HPDE6-E6E7 (cell line): ENCODE results near the gene ACSL1.
A peak's percentile ranks its signal among the peaks of the same experiment; 100 is the strongest.
"Not testable (repeated sequence)": the region's sequence is repeated elsewhere in the genome, so short reads cannot be mapped to it uniquely, and the experiment has no call there.

Experiments used
- DNase-seq: peaks from one replicate; pipeline ENCODE4 v3.0.0; 2011; ENCODE audit warnings: missing footprints; ENCODE audit errors: extremely low spot score

ACSL1 gene

DNA sequence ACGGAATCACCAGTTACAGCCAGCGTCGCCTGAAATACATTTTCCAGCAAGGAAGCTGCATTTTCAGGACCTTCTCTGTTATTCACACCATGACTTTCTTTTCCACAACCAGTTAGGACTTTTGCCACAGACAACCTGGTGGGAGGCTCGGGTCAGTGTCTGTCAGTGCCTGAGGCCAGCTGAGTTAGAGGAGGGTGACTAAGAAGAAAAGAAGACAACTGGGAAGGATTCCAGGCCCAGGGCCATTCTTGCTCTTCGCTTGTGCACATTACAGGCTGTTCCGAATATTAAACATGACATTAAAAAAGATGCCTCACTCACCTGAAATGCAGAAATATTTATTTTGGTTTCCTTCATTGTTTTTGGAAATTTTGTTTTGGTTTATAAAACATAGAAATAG lies 70.5 kb downstream of the ACSL1 start:
- DNase-seq: peak; percentile 66

DNA sequence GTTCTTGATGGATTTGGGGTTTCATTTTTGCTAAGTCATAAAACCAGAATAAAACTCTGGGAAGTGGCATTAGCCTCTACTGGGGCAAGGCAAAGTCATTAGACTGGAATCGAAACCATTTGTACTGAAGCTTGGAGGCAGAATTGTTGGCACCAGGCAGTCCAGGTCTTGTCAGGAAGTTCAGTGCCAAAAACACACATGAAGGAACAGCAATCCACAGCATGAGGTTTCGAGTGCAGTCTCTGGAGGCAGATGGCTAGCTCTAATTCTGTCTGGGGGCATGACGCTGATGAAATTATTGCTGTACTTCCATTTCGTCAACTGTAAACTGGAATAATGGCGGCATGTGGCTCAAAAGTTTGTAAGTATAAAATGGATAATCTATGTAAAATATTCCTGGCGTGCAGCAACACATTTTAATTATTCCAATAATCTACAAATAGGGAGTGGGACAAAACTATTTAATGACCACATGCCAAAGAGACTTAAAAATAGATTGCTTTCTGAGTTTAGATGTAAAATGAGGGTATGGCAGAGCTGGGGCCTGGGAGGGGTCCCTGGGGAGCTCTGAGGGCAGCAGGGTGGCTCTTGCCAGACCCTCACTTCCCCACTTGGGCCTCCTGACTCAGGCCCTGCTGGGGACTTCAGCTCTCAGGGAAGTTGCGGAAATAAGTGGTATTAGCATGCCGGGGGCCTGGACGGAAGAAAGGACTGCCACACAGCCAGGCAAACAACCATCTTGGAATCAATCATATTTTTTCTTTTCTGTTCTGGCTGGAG lies 73.1 kb downstream of the ACSL1 start:
- no peak for DNase-seq

GRCh38 chr4:184751585-184751956 lies 74.2 kb downstream of the ACSL1 start:
- DNase-seq: no peak

DNA sequence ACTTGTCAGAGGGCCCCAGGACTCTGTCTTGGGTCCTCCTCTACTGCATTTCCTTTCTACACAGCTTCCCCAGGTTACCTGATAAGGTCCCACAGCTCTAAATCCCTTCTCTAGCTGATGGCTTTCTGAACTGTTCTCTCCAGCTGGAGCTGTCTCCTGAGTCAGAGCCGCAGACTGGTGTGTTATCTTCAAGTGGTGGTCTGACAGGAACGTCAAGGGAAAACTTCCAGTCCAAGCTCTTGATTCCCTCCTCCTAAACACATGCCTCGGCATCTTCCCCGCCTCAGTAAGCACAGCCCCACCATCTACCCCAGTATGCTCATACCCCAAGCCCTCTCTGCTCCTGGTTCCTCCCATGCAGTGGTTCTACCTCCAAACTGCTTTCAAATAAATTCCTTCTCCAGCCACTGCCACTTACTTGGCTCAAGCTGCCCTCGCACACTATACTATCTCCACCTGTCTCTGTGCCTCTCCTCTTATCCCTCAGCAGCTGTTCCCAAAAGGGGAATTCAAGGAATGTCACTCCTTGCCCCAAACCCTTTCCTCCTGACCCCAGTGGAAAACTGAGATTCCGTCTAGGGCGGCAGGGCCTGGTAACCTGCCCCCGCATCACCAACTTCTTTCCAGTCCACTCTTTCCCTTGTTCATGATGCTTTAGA lies 74.7 kb downstream of the ACSL1 start:
- DNase-seq: no peak

- peak; percentile 54 for DNase-seq
Observed at GRCh38 chr4:184748251-184748652, 77.5 kb downstream of the ACSL1 start.

DNA sequence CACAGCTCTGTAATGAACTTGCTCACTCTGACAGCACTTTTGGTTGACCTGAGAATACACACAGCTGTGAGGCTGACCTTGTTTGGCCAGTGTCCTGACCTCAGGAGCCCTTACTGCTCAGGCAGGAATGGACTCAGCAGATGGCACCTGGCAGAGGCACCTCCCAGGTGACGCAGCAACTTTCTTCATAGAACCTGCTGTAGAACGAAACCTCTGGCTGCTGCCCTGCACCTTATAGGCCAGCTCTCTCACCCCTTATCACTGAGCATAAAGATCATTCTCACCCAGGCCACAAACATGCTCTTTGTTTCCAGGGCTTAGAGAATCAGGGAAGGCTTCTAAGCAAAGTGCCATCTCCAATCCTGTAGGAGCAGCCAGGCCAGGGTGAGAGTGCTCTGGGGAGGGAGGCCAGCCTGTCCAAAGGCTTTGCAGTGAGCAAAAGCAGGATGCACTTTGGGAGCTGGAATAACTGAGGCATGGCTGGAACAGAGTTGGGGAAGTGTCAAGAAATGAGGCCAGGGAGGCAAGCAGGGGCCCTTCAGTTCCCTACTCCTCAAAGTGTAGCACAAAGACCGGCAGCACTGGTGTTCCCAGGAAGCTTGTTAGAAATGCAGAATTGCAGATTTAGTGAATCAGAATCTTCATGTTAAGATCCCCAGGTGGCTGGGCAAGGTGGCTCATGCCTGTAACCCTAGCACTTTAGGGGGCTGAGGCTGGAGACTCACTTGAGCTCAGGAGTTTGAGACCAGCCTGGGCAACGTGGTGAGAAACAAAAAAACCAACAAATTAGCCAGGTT lies 78.5 kb downstream of the ACSL1 start:
- DNase-seq: no peak

- DNase-seq: peak; percentile 72
Observed at GRCh38 chr4:184745831-184746795, 79.7 kb downstream of the ACSL1 start.

GRCh38 chr4:184744236-184744635 lies 81.5 kb downstream of the ACSL1 start:
- no peak for DNase-seq

GRCh38 chr4:184743650-184744049 lies 82.1 kb downstream of the ACSL1 start:
- no peak for DNase-seq

DNA sequence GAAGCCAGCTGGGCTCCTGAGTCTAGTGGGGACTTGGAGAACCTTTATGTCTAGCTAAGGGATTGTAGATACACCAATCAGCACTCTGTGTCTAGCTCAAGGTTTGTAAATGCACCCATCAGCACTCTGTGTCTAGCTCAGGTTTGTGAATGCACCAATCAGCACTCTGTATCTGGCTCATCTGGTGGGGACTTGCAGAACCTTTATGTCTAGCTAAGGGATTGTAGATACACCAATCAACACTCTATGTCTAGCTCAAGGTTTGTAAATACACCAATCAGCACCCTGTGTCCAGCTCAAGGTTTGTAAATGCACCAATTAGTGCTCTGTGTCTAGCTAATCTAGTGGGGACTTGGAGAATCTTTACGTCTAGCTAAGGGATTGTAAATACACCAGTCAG lies 84.1 kb downstream of the ACSL1 start:
- DNase-seq: not testable (repeated sequence)

DNA sequence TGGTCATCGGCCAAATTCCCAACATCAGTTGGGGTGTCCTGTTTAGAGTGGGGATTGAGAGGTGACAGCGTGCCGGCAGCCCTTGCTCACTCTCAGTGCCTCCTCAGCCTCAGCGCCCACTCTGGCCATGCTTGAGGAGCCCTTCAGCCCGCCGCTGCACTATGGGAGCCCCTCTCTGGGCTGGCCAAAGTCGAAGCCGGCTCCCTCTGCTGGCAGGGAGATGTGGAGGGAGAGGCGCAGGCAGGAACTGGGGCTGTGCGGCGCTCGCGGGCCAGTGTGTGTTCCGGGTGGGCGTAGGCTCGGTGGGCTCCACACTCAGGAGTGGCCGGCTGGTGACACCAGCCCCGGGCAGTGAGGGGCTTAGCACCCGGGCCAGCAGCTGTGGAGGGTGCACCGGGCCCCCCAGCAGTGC lies 84.8 kb downstream of the ACSL1 start:
- no peak for DNase-seq

DNA sequence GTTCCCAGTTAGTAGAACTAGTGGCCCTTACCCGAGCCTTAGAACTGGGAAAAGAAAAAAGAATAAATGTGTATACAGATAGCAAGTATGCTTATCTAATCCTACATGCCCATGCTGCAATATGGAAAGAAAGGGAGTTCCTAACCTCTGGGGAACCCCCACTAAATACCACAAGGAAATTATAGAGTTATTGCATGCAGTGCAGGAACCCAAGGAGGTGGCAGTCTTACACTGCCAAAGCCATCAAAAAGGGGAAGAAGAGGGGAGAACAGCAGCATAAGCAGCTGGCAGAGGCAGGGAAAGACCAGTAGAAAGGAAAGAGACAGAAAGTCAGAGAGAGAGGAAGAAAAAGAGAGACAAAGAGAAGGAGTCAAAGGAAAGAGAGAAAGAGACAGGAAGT lies 86.2 kb downstream of the ACSL1 start:
- DNase-seq: not testable (repeated sequence)

- DNase-seq: no peak
Observed at GRCh38 chr4:184734758-184735157, 91.0 kb downstream of the ACSL1 start.

GRCh38 chr4:184733654-184734524 lies 91.9 kb downstream of the ACSL1 start, which contains the start of gene CENPU:
Gene CENPU, minus strand, starts transcription at chr4:184734096. Its CDS starts 34 bp downstream, at chr4:184734062.
- DNase-seq: peak; percentile 95

DNA sequence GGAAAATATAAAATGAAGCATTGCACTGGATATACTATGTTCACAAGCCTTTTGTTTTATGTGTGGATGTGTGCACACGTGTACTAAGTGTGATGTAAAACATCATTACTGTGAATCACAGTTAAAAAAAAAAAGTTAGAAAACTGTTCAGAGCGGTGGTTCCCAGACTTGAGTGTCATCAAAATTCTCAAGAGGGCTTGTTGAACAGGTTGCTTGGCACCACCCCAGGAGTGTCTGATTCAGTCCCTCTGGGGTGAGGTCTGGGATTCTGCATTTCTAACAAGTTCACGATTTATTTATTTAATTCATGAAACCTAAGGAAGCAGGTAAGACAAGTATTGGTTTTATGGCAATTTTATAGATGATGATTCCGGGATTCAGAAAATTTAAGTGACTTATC lies 93.6 kb downstream of the ACSL1 start:
- DNase-seq: peak; percentile 42

- no peak for DNase-seq
Observed at GRCh38 chr4:184731056-184731455, 94.7 kb downstream of the ACSL1 start.

- DNase-seq: no peak
Observed at GRCh38 chr4:184729946-184730345, 95.8 kb downstream of the ACSL1 start.

DNA sequence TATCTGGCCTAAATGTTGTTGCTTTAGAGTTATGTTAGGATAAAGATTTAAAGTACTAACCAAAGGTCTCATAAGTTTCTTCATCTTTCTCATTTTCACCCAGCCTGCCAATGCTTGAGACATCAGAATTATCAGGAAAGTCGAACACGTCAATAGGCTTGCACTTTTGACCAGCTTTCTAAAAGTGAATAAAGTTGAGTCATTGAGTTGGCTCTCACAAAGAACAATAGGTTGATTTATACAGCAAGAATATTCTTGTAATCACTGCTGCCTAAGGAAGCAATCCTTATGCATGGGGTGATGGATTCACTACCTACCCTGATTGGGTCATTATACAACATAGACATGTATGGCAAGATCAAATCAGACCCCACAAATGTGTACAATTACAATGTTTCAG lies 96.9 kb downstream of the ACSL1 start:
- peak; percentile 31 for DNase-seq

DNA sequence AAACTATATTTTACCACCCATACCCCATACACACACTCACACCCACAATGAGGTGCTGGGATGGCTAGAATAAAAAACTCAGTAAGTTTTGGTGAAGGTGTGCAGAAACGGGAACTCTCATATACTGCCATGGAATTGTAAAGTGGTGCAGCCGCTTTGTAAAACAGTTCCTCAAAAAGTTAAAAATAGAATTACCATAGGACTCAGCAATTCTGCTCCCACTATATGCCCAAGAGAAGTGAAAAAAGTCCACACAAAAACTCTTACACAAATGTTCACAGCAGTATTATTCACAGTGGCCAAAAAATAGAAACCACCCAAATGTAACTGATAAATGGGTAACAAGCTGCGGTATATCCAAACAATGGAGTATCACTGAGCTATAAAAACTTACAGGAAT lies 98.3 kb downstream of the ACSL1 start:
- no peak for DNase-seq

DNA sequence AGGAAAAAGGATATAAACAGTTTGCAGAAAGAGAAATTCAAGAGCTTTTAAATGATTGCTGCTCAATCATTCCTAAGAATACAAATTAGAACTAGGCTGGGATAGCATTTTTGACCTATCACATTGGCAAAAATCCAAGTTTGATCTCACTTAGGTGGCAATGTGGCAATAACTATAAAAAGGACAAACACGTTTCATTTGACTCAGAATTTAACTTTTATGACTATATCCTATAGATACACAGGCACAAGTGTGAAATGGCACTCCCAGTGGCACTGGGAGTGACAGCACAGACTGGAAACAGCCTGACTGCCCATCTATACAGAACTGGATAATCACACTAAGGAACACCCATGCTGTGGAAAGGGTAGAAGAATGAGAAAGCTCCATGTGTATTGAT lies 103.0 kb downstream of the ACSL1 start:
- no peak for DNase-seq
